Keratinocyte (primary cell): Measurements from ENCODE around the gene ADAMTSL1. TPM values are rescaled to one million over a fixed set of nuclear protein-coding genes. Genes with fewer than 3 reads are reported as not detected.

ENCODE experiments used
- DNase-seq: peaks from one replicate; pipeline ENCODE4 v3.0.0-alpha.2; 2011; ENCODE audit warnings: low read depth, missing footprints, low spot score
- FAIRE-seq: peaks from 2 replicates; lab custom pipeline; 2011; peaks lifted over from hg19 to GRCh38; lab: Jason Lieb, UNC
- H2AFZ ChIP-seq: 2 replicates; pipeline ENCODE4 v1.6.0; 2012; ENCODE audit warnings: low read length, control low read depth, inconsistent platforms; ENCODE audit not compliant: control insufficient read depth
- H3K27ac ChIP-seq: 2 replicates; pipeline ENCODE4 v1.5.1; 2011; ENCODE audit warnings: low read length; ENCODE audit not compliant: control insufficient read depth, insufficient read depth
- H3K27me3 ChIP-seq: 3 replicates; pipeline ENCODE4 v1.6.0; 2011; ENCODE audit warnings: low read length; ENCODE audit not compliant: control insufficient read depth, insufficient read depth; ENCODE audit errors: extremely low read depth
- H3K36me3 ChIP-seq, 2 experiments: 2 replicates in 1 of 2; 3 replicates in 1 of 2; pipeline ENCODE4 v1.5.1; 2011; ENCODE audit warnings: low read length in 2 of 2, mild to moderate bottlenecking in 1 of 2; ENCODE audit not compliant: control insufficient read depth in 2 of 2, insufficient read depth in 2 of 2; ENCODE audit errors: extremely low read depth in 1 of 2
- H3K4me1 ChIP-seq: 3 replicates; pipeline ENCODE4 v1.5.1; 2011; ENCODE audit warnings: low read length; ENCODE audit not compliant: control insufficient read depth, insufficient read depth; ENCODE audit errors: extremely low read depth
- H3K4me2 ChIP-seq: 3 replicates; pipeline ENCODE4 v1.6.0; 2011; ENCODE audit warnings: low read depth, low read length; ENCODE audit not compliant: control insufficient read depth, insufficient read depth; ENCODE audit errors: extremely low read depth
- H3K4me3 ChIP-seq, 3 experiments: fragments of 200-600 bp in 1 of 3; sonication (generic) in 1 of 3; 2 replicates in 2 of 3; 3 replicates in 1 of 3; pipeline ENCODE4 v1.5.1; 2011 to 2016; ENCODE audit warnings: low read length in 3 of 3, mild to moderate bottlenecking in 3 of 3, control low read depth in 2 of 3, inconsistent platforms in 1 of 3, low read depth in 1 of 3, mixed read lengths in 1 of 3, mixed run types in 1 of 3, moderate library complexity in 1 of 3; ENCODE audit not compliant: control insufficient read depth in 2 of 3, insufficient read depth in 2 of 3; ENCODE audit errors: extremely low read depth in 1 of 3
- H3K79me2 ChIP-seq: 2 replicates; pipeline ENCODE4 v1.6.0; 2012; ENCODE audit warnings: low read length; ENCODE audit not compliant: control insufficient read depth, insufficient read depth
- H3K9ac ChIP-seq: 3 replicates; pipeline ENCODE4 v1.6.0; 2011; ENCODE audit warnings: low read length; ENCODE audit not compliant: control insufficient read depth, insufficient read depth; ENCODE audit errors: extremely low read depth
- H3K9me1 ChIP-seq: 3 replicates; pipeline ENCODE4 v1.6.0; 2011; ENCODE audit warnings: low read length; ENCODE audit not compliant: control insufficient read depth, insufficient read depth; ENCODE audit errors: extremely low read depth
- H3K9me3 ChIP-seq: 2 replicates; pipeline ENCODE4 v1.5.1; 2012; ENCODE audit warnings: low read depth, low read length; ENCODE audit not compliant: control insufficient read depth
- H4K20me1 ChIP-seq: 3 replicates; pipeline ENCODE4 v1.6.0; 2011; ENCODE audit warnings: low read length; ENCODE audit not compliant: control insufficient read depth, insufficient read depth; ENCODE audit errors: extremely low read depth
- CTCF ChIP-seq, 3 experiments: IDR thresholded peaks in 1 of 3; conservative IDR thresholded peaks in 1 of 3; optimal IDR thresholded peaks in 1 of 3; 2 replicates in 2 of 3; 3 replicates in 1 of 3; pipeline versions ENCODE3 to v1.5.1; 2011; ENCODE audit warnings: low read length in 3 of 3, mild to moderate bottlenecking in 3 of 3, moderate library complexity in 2 of 3, control low read depth in 1 of 3, inconsistent platforms in 1 of 3; ENCODE audit not compliant: insufficient read depth in 2 of 3; ENCODE audit errors: extremely low read depth in 1 of 3
- EZH2 ChIP-seq: IDR thresholded peaks from one replicate; pipeline ENCODE4 v1.6.1; 2012; ENCODE audit warnings: inconsistent platforms, mild to moderate bottlenecking, low read length, moderate library complexity
- dilution Hi-C: fragments of 300-500 bp; cut with MboI; formaldehyde crosslinking; loops from one replicate; pipeline ENCODE4 v1.7.0; 2020; ENCODE audit warnings: low sequenced_read_pairs; ENCODE audit not compliant: extremely low pct_ligation_motif_present
- polyA plus RNA-seq, 5 experiments: library from polyadenylated mRNA; depleted of rRNA in 3 of 5; stranded (reverse) in 3 of 5; stranded (forward) in 1 of 5; unstranded in 1 of 5; fragments of >200 nt; gene quantifications; 1 replicate in 1 of 5; 2 replicates in 3 of 5; 3 replicates in 1 of 5; pipeline versions ENCODE4 v1.2.1 to v1.2.3, GENCODE V29; 2011 to 2012; ENCODE audit warnings: missing spikeins in 2 of 5, low read depth in 1 of 5, low replicate concordance in 1 of 5

Gene ADAMTSL1
- polyA plus RNA-seq, 1 donor (not counting 4 experiments of a cell fraction or from before 2014, with no cell fraction given) = 1.1 TPM

GRCh38 chr9:18626046-18626698, 152.2 kb downstream of the ADAMTSL1 start:
- no peak for FAIRE-seq

GRCh38 chr9:18629136-18629535, 155.2 kb downstream of the ADAMTSL1 start:
- FAIRE-seq (no peak), DNase-seq (no peak)
- Histone ChIP-seq H2AFZ (no peak overlapping the region), H3K9me1 (no peaks in the 10 kb centered on the region), H3K4me1 (no peaks in the 10 kb centered on the region), H3K27ac (no peak overlapping the region), H3K9me3 (no peaks in the 10 kb centered on the region), H3K4me2 (no peak overlapping the region), H3K27me3 (no peaks in the 10 kb centered on the region), H3K9ac (no peak overlapping the region), H4K20me1 (no peaks in the 10 kb centered on the region), H3K36me3 (no peaks in the 10 kb centered on the region), H3K79me2 (no peaks in the 10 kb centered on the region), H3K4me3 (no peak overlapping the region)
- dilution Hi-C loops = no loop called here
- TF ChIP-seq EZH2 (no peak), CTCF (optimal IDR thresholded peaks at IDR 0.05 in 1 of 3, IDR thresholded peaks at IDR 0.05 in 1 of 3, conservative IDR thresholded peaks at IDR 0.05 in 1 of 3; ENCODE audit: extremely low read depth in 1 of 3, insufficient read depth in 2 of 3, low read length in 3 of 3) (no peak)

More at GRCh38 chr9:18626046-18626698, 152.2 kb downstream of the ADAMTSL1 start:
- Histone ChIP-seq H3K27me3 (no peaks in the 10 kb centered on the region), H3K4me3 (no peak overlapping the region), H3K27ac (no peak overlapping the region), H3K4me2 (no peak overlapping the region), H3K36me3 (no peaks in the 10 kb centered on the region), H4K20me1 (no peaks in the 10 kb centered on the region), H3K4me1 (no peaks in the 10 kb centered on the region), H2AFZ (no peak overlapping the region), H3K79me2 (no peaks in the 10 kb centered on the region), H3K9me1 (no peaks in the 10 kb centered on the region), H3K9ac (no peak overlapping the region), H3K9me3 (no peaks in the 10 kb centered on the region)
- dilution Hi-C loops = no loop called here
- no peak for DNase-seq
- TF ChIP-seq EZH2 = no peak
- TF ChIP-seq CTCF (optimal IDR thresholded peaks at IDR 0.05 in 1 of 3, IDR thresholded peaks at IDR 0.05 in 1 of 3, conservative IDR thresholded peaks at IDR 0.05 in 1 of 3; ENCODE audit: extremely low read depth in 1 of 3, insufficient read depth in 2 of 3, low read length in 3 of 3) = peak; percentile 11 to 53 (median 31)
